Measurements from ENCODE around the gene TSSK2.

DNA sequence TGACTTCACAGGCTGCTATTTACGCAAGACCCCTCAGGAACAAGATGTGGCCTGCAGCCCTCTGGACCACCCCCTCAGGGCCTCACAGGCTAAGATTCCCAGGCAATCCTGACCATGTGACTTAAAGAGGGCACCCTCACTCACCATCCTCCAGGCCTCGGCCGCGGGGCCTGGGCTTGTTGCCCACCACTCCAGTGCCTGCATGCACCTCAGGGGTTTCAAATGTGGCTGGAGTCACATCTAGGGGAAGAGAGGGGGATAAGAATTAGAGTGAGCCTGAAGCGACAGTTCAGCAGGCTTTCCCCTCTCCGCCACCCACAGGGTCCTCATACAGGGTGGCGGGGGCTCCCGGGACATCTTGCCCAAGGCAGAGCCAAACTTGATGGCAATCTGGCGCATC, 11.3 kb downstream of the TSSK2 start:
- TF ChIP-seq, protein P1, sequence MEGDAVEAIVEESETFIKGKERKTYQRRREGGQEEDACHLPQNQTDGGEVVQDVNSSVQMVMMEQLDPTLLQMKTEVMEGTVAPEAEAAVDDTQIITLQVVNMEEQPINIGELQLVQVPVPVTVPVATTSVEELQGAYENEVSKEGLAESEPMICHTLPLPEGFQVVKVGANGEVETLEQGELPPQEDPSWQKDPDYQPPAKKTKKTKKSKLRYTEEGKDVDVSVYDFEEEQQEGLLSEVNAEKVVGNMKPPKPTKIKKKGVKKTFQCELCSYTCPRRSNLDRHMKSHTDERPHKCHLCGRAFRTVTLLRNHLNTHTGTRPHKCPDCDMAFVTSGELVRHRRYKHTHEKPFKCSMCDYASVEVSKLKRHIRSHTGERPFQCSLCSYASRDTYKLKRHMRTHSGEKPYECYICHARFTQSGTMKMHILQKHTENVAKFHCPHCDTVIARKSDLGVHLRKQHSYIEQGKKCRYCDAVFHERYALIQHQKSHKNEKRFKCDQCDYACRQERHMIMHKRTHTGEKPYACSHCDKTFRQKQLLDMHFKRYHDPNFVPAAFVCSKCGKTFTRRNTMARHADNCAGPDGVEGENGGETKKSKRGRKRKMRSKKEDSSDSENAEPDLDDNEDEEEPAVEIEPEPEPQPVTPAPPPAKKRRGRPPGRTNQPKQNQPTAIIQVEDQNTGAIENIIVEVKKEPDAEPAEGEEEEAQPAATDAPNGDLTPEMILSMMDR (IDR thresholded peaks at IDR 0.05), result no peak
- TF ChIP-seq POLR2A (IDR thresholded peaks at IDR 0.05), result no peak

Data from heart left ventricle (tissue), 13 donors.